GM12873 (cell line): Measurements from ENCODE around the gene ABLIM2.

Source experiments
- TF ChIP-seq, protein P1 (sequence below): IDR thresholded peaks from 2 replicates; pipeline ENCODE4 v1.5.1; 2012; ENCODE audit warnings: low read depth, mild to moderate bottlenecking, moderate library complexity, low read length, control low read depth; ENCODE audit not compliant: insufficient read depth; ENCODE audit errors: missing control alignments

The ABLIM2 gene

DNA sequence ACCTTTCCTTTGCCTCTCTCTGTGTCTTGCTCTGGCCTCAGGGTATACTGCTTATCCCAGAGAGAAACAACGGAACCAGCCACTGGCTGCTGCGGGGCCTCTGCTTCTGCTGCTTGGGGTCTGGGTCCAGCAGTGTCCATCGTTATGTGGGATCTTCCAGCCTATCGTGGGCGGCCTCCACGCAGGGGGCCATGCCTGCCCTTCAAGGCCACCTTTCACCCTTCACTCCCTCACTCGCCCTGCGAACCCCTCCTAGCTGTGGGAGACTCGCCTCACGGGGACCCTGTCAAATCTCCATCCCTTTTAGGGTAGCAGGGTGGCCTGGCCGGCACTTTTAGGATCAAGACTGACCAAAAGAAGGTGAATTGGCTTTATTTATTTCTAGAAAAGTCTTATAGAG lies 19.3 kb upstream of the ABLIM2 start:
- TF ChIP-seq, protein P1, sequence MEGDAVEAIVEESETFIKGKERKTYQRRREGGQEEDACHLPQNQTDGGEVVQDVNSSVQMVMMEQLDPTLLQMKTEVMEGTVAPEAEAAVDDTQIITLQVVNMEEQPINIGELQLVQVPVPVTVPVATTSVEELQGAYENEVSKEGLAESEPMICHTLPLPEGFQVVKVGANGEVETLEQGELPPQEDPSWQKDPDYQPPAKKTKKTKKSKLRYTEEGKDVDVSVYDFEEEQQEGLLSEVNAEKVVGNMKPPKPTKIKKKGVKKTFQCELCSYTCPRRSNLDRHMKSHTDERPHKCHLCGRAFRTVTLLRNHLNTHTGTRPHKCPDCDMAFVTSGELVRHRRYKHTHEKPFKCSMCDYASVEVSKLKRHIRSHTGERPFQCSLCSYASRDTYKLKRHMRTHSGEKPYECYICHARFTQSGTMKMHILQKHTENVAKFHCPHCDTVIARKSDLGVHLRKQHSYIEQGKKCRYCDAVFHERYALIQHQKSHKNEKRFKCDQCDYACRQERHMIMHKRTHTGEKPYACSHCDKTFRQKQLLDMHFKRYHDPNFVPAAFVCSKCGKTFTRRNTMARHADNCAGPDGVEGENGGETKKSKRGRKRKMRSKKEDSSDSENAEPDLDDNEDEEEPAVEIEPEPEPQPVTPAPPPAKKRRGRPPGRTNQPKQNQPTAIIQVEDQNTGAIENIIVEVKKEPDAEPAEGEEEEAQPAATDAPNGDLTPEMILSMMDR, result no peak

DNA sequence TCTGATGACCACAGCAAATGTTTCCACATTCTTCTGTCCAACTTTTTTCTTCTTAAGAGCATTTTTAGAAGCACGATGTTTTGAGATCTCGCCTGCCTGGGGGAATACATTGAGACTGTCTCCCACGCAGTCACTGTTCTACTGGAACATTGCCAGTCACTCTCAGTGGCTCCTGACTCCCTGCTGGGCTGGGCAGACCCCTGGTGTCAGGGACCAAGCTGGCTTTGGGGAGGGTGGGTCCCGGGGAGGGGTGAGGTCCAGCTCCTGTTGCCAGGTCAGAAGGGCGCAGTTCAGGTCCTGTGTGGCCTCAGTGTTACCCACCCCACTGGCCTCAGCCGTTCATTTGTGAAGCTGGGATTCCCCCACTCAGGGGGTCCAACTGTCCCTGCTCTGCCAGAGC lies 18.9 kb upstream of the ABLIM2 start:
- TF ChIP-seq, protein P1, result no peak

DNA sequence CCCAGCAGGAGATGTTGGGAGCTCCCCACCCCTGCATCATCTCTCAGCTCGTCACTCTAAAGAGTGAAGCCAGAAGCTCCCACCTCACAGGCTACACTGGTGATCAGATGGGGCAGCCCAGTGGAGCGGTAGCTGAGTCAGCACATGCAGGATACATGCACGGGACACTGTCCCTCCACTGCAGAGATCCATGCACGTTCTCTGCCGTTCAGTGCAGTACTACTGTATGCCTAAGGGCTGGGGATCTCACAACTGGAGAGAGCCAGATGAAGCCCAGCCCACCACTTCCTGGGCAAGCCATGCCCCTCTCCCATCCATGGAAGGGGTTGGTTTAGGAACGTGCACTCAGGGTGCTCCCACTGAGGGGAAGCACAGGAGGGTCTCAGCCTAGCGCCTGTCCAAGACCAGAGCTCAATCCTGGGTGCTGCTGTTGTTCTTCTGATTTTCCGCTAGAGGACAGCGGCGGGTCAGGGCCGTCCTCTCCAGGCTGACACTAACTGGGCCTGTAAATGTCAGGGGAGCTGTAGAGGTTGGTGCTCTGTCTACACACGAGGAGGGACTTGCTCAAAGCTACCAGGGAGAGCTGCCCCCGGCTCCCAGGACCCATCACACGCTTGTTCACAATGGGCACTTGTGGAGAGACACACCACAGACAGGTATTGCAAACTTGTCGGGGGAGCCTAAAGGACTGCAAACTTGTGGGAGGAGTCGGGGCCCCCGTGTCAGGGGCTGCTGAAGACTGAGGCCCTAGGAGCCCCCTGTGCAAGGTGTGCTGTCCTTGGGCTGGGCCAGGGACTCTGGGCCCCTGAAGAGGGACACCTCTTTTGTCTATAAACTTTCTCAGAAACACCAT lies 18.2 kb upstream of the ABLIM2 start:
- TF ChIP-seq, protein P1, result peak; percentile 91

DNA sequence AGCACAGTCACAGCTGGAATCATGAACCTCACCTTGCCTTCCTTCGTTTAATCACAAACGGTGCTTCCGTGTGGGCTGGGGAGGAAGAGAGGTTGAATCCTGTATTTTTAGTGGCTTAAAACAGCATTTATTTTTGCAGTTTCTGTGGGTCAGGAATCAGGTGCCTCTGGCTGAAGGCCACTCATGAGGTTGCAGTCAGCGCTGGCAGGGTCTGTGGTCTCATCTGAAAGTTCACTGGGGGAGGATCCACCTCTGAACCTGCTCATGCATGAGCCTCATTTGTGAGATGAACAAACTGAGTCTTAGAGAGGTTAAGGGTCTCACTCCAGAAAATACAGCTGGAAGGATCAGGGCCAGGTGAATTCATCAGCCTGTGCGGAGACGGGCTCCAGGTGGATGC lies 17.1 kb upstream of the ABLIM2 start:
- TF ChIP-seq, protein P1, result no peak

DNA sequence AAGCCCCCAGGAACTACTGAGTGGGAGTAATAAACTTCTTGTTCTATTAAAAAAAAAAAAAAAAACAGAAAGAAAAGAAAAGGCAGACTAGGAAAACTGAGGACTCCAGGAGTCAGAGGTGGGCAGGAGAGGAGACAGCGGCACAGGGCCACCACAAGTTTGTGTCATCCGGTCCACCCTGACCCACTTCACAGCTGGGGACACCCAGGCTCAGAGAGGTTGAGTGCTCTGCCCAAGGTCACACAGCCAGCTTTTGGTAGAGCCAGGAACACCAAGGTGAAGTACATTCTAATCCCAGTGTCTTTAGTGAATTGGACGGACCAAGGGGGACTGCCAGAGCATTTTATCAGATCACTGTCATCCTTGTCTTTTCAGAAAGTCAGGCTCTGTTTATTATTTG lies 16.4 kb upstream of the ABLIM2 start:
- TF ChIP-seq, protein P1, result no peak

DNA sequence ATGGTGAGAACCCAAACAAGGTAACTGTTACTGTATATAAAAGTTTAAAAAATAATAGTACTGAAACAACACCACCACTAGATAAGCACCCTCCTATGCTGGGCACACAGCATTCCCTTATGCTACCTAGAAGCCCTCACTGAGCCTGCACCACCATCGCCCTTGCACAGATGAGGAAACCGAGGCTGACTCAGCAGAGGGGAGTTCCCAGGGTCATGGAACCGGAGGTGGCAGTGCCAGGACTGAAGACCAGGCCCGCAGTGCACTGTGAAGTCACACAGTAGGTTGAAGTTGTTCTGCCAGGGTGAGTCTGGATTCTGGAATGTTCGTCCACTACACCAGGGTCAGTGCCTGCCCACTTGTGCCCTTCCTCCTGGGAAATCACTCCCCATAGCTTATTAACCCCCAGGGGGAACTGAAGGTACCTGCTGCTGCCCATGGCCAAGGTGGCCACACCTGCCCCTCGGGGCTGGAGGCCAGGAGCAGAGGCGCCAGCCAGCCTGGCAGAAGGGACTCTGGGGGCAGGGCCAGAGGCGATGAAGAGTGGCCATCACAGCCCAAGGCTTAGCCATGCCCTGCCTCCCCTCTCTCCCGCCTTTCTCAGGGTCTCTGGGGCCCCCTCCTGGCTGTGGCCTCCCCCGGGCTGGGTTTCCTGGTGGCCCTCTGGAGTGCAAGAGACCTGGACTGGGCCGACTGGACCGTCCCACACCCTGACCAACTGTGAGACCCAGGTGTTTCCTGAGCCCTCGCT lies 15.1 kb upstream of the ABLIM2 start:
- TF ChIP-seq, protein P1, result no peak
